Measurements from ENCODE around the gene GYPE.
"Not testable (repeated sequence)": the region's sequence is repeated elsewhere in the genome, so short reads cannot be mapped to it uniquely, and the experiment has no call there.

- TF ChIP-seq POLR2AphosphoS5, POLR2A (IDR thresholded peaks at IDR 0.05; ENCODE audit: low read depth, low read length): not testable (repeated sequence)
These were observed 5.5 kb upstream of the GYPE start for GRCh38 chr4:143910906-143911305.
